H54 (cell line): ENCODE data around the gene PLXNA2.

ENCODE experiments used
- DNase-seq: peaks from one replicate; pipeline ENCODE4 v3.0.0; 2011; ENCODE audit warnings: low spot score, mixed read lengths; ENCODE audit not compliant: insufficient read length
- FAIRE-seq: peaks from 3 replicates; lab custom pipeline; 2011; peaks lifted over from hg19 to GRCh38; lab: Jason Lieb, UNC
- POLR2A ChIP-seq: IDR thresholded peaks from 2 replicates; pipeline ENCODE4 v1.6.1; 2011; ENCODE audit warnings: low read depth, mild to moderate bottlenecking, low read length

Gene PLXNA2

GRCh38 chr1:208188607-208189006 lies 55.6 kb downstream of the PLXNA2 start:
- DNase-seq (no peak), FAIRE-seq (no peak)
- no peak for TF ChIP-seq POLR2A

DNA sequence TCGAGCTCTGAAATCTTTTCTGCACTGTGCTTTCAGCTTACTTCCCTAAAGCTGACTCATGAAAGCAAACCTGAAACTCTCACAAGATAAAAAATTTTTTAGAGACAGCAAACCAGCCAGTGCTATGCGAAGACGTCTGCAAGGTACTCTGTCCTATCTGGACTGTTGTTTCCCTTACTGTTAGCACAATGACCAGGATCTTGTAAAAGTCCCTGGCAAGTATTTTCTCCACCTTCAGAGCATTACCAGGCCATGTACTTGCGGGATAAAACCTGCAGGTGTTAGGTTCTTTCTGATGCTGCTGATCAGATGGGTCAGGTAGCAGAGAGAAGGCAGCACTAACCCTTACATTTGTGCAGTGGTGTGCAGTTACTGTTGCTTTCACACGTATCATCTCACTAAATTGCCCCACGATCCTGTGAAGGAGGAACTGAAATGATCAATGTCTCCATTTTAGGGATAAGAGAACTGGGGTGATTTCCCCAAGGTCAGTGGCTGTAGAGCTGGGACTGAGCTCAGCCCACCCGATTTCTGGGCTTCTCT lies 56.6 kb downstream of the PLXNA2 start:
- TF ChIP-seq POLR2A: no peak
- DNase-seq (no peak), FAIRE-seq (no peak)

DNA sequence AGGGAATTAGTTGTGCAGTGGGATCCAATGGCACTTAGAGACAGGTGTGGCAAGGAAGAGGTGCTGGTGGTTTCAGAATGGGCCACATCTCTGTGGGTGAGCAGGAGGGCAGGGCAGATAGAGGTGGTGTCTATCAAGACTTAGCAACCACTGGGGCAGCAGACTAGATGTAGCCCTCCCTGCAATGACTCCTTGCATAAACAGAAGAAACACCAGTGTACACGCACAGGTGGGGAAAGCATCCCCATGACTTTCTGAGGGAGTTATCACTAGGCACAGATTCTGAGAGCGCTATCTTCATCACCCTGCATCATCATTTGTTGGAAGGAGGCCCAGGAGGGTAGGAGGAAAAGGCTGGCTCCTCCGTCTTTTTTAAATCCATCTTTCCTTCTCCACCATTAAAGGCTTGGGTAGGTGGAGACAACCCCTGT lies 58.4 kb downstream of the PLXNA2 start:
- FAIRE-seq (no peak), DNase-seq (no peak)

DNA sequence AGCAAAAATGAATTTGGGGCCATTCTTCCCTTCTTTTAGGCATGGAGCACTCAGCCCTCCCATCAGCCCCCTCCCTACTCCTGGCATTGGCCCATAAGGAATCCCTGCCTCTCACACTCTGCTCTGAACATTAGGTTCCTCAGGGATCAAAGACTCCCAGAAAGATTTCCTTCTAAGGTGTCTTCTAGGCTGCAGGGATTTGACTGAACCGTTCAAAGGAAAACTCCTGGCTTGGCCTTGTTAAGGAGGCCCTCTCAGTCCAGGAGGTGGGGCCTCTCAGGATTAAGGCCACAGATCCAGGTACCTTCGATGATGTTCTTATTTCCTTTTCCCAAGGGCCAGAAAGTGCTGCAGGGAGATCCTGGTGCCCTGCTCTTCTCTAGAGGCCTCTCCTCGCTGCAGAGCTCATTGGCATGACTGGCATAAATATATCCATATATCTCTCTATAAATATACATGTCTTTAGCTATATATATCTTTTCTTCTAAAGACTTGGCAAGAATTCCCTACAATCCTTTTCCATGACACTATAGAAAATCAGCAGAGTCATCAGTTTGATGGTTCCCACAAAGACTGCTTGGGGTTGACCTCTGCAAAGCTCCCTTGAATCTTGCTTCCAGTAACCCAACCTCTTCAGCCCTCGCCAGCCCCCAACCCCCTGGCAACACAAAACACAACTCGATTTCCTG lies 59.1 kb downstream of the PLXNA2 start:
- FAIRE-seq: no peak
- TF ChIP-seq POLR2A: no peak

More for the DNA sequence above, 58.4 kb downstream of the PLXNA2 start:
- TF ChIP-seq POLR2A: no peak

DNA sequence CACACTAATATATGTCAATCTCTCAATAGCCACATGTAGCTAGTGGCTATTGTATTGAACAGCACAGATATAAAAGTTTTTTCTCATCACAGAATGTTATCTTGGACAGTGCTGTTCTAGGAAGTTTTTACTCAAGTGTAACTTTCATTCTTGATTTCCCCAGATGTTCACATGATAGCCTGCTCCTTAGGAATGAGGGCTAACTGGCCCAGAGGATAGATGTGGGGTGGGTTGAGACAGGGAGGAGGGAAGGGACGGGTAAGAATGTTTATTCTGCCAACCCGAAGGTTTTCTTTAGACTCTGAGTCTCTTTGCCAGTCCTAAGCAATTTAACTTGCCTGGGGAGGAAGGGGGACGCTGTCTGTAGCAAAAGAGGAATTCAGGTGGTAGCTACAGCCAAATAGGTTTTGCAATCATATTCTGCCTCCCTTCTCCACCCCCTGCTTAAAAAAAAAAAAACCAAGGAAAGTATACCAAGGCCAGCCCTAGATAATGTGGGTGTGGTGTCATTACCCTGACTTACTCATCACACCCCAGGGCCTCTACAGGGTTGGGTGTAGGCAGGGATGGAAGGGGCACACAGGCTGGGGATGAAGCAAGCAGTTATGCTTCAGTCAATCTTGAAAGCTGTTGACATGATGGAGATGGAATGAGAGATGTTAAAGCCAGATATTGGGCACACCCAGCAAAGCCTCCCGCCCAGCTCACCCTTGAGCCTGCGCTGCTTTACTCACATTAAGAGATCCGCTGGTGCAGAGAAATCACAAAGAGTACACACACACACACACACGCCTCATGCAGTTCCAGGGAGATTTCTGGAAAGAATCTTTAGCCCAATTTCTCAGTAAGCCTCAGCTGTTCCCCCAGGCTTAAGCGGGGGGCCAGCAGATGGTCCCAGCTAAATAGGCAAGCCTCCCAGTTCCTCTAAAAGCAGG lies 59.9 kb downstream of the PLXNA2 start:
- no peak for TF ChIP-seq POLR2A
- FAIRE-seq: peak; percentile 45
- peak; percentile 85 for DNase-seq

More for the DNA sequence above, 59.1 kb downstream of the PLXNA2 start:
- no peak for DNase-seq

GRCh38 chr1:208182880-208183645 lies 61.1 kb downstream of the PLXNA2 start:
- FAIRE-seq (no peak), DNase-seq (no peak)
- no peak for TF ChIP-seq POLR2A

DNA sequence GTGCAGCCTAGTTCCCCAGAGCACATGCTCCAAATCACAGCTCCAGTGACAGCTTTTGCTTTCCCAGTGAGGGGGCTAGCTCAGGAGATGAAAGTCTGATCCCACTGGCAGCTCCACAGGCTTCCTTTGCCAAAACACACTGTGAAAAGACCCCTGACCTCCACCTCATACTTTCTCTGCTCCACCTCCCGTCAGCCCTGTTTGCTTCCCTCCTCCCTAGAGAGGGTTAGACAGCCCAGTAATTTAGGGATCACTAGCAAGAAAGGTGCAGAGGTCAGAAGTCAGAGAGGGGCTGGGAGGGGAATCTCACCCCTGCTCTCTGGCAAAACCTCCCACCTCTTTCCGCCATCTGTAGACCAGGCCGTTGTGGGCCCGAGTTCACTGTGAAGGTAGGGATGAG lies 62.8 kb downstream of the PLXNA2 start:
- no peak for TF ChIP-seq POLR2A
- DNase-seq (no peak), FAIRE-seq (no peak)

DNA sequence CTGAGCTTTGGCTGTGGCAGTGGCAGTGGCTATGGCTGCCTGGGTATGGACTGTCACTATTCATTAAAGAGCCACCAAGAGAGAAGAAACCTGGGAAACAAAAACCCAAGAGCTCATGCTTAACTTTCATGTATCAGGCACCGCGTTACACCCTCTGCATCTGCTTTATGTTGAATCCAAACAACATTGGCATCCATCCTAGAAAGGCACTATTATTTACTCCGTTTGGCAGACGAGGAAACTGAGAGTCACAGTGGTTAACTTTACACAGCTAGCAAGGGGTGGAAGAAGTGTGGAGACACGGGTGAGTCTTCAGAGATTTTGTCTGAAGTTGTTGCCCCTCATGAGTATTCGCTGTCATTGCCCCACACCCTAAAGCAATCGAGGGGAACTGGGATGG lies 63.8 kb downstream of the PLXNA2 start:
- DNase-seq: no peak
- no peak for FAIRE-seq

DNA sequence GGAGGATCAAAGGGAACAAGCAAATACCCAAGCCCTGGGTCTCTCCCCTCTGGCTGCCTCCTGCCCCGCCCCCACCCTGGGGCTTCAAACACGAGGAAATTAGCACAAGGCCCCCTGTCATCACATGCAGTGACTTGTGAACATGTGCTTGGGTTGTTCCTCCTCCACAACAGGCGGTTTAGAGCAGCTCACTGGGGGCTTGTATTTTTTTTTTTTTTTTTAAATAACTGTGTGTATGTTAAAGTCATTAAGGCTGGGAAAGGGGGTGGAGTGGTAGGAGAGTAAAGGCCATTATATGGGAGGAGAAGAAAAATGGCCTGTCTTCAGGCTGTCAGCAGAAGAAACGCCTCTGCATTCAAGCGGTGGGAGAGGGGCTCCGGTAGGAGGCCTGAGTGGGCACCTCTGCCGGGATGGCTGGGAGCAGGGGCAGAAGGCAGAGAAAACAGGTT lies 64.2 kb downstream of the PLXNA2 start:
- FAIRE-seq (no peak), DNase-seq (no peak)
- no peak for TF ChIP-seq POLR2A

More for the DNA sequence above, 63.8 kb downstream of the PLXNA2 start:
- no peak for TF ChIP-seq POLR2A

DNA sequence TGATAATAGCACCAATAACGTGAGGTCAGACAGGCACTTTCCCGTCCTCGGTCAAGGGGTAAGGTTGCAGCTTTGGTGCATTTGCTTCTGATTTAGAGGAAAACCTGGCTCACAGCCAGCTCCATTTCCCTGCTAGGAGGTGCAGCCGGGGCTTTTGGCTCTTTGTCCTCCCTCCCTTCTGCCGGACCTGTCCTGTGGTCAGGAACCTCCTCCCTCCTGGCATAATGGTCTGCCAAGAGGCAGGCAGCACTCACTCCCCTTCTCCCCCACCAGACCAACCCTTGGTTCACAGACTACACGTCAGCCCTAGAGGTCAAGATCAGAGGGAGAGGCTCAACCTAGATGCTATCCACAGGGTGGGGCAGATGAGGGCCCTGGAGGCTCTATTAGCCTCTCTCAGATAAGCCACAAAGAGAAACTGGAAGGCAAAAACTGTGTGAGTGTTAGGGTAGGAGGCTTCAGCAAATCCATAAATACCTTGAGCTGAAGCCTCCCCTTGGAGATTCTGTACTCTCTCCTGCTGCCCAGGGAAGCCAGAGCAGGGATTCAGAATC lies 64.8 kb downstream of the PLXNA2 start:
- FAIRE-seq (no peak), DNase-seq (no peak)
- no peak for TF ChIP-seq POLR2A

DNA sequence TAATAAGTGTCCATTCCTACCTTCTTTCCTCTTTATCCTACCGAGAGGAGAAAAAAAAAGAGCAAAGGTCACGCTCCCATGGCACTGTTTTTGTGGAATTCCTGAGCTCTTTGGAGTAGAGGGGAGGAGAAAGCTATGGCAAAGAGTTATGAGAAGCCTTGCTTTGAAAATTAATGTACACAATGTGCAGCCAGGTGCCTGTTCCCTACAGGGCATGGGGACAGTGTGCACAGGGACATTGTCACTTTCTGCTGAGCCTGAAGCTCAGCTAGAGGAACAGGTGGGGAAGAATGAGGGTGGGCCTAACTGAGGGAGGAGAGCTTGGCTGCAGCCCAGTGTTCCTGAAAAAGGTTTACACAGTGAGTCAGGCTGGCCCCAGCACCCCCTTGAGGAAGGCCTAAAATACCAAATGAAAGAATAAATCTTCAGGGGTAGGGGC lies 66.1 kb downstream of the PLXNA2 start:
- DNase-seq (no peak), FAIRE-seq (no peak)
- no peak for TF ChIP-seq POLR2A

- TF ChIP-seq POLR2A: no peak
- no peak for DNase-seq
- no peak for FAIRE-seq
Measured at GRCh38 chr1:208177656-208178055, 66.5 kb downstream of the PLXNA2 start.

DNA sequence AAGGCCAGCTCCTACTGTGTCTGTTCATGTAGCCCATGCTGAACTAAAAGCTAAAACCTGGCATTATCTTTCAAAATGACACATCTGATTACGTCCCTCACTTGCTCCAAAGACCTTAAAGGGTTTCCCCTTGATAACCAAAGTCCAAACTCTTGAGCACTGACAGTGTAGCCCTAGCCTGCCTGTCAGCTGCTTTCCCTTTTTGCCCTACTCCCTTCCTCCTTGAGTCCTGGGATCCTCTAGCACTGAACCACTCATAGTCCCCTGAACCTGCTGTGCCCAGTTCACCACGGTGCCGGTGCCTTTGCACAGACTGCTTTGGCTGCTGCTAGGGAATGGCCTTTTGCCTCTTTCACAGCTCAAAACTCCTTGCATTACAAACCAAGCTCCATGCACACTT lies 67.5 kb downstream of the PLXNA2 start:
- no peak for TF ChIP-seq POLR2A
- no peak for FAIRE-seq
- no peak for DNase-seq
